ENCODE measurements around the gene C19orf18. TPM values are rescaled to one million over a fixed set of nuclear protein-coding genes. Genes with fewer than 3 reads are reported as not detected.
A peak's percentile ranks its signal among the peaks of the same experiment; 100 is the strongest.
"Not testable (repeated sequence)": the region's sequence is repeated elsewhere in the genome, so short reads cannot be mapped to it uniquely, and the experiment has no call there.

C19orf18 gene
- total RNA-seq, 1 experiment from 2014 or later: 0.45 TPM

DNA sequence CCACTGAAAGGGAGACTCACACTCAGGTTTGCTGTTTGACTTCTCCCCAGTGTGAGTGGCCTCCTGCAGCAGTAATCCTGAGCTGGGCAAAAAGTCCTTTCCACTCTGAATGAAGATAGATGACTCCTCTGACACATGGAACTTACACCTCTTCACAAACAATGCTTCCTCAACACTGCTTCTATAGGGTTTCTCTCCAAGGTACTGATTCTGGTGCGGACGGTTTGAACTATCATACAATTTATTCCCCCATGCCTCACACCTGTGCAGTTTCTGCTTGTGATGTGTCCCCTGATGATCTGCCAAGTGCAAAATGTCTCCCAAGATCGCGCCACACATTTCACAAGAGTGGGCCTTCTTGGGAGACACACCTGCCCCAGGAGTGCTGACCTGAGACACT lies 46.7 kb downstream of the C19orf18 start:
- H3K4me3 Mint-ChIP-seq (ENCODE audit: unreplicated experiment): no peak overlapping the region
- peaks cover 20% of the 10 kb centered on the region for H3K9me3 Mint-ChIP-seq (ENCODE audit: unreplicated experiment)
- Histone ChIP-seq H3K4me1 (no peaks in the 10 kb centered on the region), H3K9me3 (peaks cover 32% of the 10 kb centered on the region), H3K4me3 (ENCODE audit: low read depth, low read length) (no peak overlapping the region), H3K27me3 (replicated peaks; ENCODE audit: control insufficient read depth, insufficient read depth, low read length) (no peaks in the 10 kb centered on the region), H3K36me3 (ENCODE audit: control insufficient read depth, insufficient read depth, low read length) (no peaks in the 10 kb centered on the region)
- H3K27me3 Mint-ChIP-seq (ENCODE audit: insufficient read depth, unreplicated experiment): no peaks in the 10 kb centered on the region
- H3K36me3 Mint-ChIP-seq (ENCODE audit: insufficient read depth, unreplicated experiment): no peaks in the 10 kb centered on the region
- no peak for TF ChIP-seq CTCF (IDR thresholded peaks at IDR 0.05; ENCODE audit: insufficient read depth in 1 of 2, low read depth in 1 of 2, low read length in 1 of 2, severe bottlenecking in 1 of 2, unreplicated experiment in 1 of 2)
- BruUV-seq (replicated peaks): no TSS peak
- no peak overlapping the region for H3K27ac Mint-ChIP-seq (ENCODE audit: unreplicated experiment)
- intact Hi-C loops (cut with micrococcal nuclease; ENCODE audit: unreplicated experiment): no loop called here
- DNase-seq: no peak
- no peaks in the 10 kb centered on the region for H3K4me1 Mint-ChIP-seq (ENCODE audit: low read depth, unreplicated experiment)
- CTCF ChIA-PET: no interaction called here
- POLR2A ChIA-PET: no interaction called here

- CTCF ChIA-PET: interaction anchor here (0.7 kb wide), 1 partner anchor 97 kb away, joined by 5 read pairs; no protein-coding TSS in a partner anchor
- peaks cover 11% of the 10 kb centered on the region for H3K4me1 Mint-ChIP-seq (ENCODE audit: low read depth, unreplicated experiment)
Measured at GRCh38 chr19:57916168-57916995, 58.0 kb downstream of the C19orf18 start, which contains the start of gene ZNF417. TSS of gene ZNF417 (minus strand) at chr19:57916592. CDS start at chr19:57916411, 181 bp downstream.

More at GRCh38 chr19:57916168-57916995, 58.0 kb downstream of the C19orf18 start, which contains the start of gene ZNF417:
- not testable (repeated sequence) for H3K27me3 ChIP-seq (replicated peaks; ENCODE audit: control insufficient read depth, insufficient read depth, low read length); H3K36me3 ChIP-seq (ENCODE audit: control insufficient read depth, insufficient read depth, low read length); H3K27me3 Mint-ChIP-seq (ENCODE audit: insufficient read depth, unreplicated experiment); H3K4me1 ChIP-seq
- TSS peak; percentile 57 for BruUV-seq (replicated peaks)
- peaks cover 49% of the 10 kb centered on the region for H3K9me3 Mint-ChIP-seq (ENCODE audit: unreplicated experiment)
- Histone ChIP-seq H3K9me3 (peaks cover 14% of the 10 kb centered on the region), H3K4me3 (ENCODE audit: low read depth, low read length) (peak within 1 kb of the TSS; percentile 70)
- peak within 1 kb of the TSS; percentile 96 for H3K27ac Mint-ChIP-seq (ENCODE audit: unreplicated experiment)
- peak within 1 kb of the TSS; percentile 96 for H3K4me3 Mint-ChIP-seq (ENCODE audit: unreplicated experiment)
- intact Hi-C loops (cut with micrococcal nuclease; ENCODE audit: unreplicated experiment): loop anchor here (1.0 to 10.0 kb wide), 3 partner anchors 102 to 358 kb away; partner anchors contain the start of genes ZNF550 and ZNF552
- H3K36me3 Mint-ChIP-seq (ENCODE audit: insufficient read depth, unreplicated experiment): peaks cover 52% of the 10 kb centered on the region
- POLR2A ChIA-PET: interaction anchor here (0.6 to 1.3 kb wide), 5 partner anchors 11 to 725 kb away, joined by 3 to 6 read pairs (median 4); partner anchors contain the start of genes ZNF552 and ZNF586
- TF ChIP-seq CTCF (IDR thresholded peaks at IDR 0.05; ENCODE audit: insufficient read depth in 1 of 2, low read depth in 1 of 2, low read length in 1 of 2, severe bottlenecking in 1 of 2, unreplicated experiment in 1 of 2): peak; percentile 25 to 48
- peak; percentile 91 to 94 for DNase-seq

Data from Caco-2 (cell line).